Fibroblast of lung (primary cell): ENCODE measurements around the gene LRP8. TPM values are rescaled to one million over a fixed set of nuclear protein-coding genes. Genes with fewer than 3 reads are reported as not detected.

Experiments
- DNase-seq, 2 donors: peaks; one replicate each; pipeline versions ENCODE4 v3.0.0 to v3.0.0-alpha.2; 2010; ENCODE audit warnings: low read depth in 2 of 2
- H2AFZ ChIP-seq: 2 replicates; pipeline ENCODE4 v1.5.1; 2012; ENCODE audit warnings: low read length, control low read depth, inconsistent platforms
- H3K27ac ChIP-seq: 2 replicates; pipeline ENCODE4 v1.5.1; 2011; ENCODE audit warnings: low read length, control low read depth; ENCODE audit not compliant: insufficient read depth
- H3K27me3 ChIP-seq: 2 replicates; pipeline ENCODE4 v1.5.1; 2011; ENCODE audit warnings: mild to moderate bottlenecking, low read length; ENCODE audit not compliant: control insufficient read depth, insufficient read depth
- H3K36me3 ChIP-seq: 2 replicates; pipeline ENCODE4 v1.5.1; 2011; ENCODE audit warnings: low read length; ENCODE audit not compliant: control insufficient read depth, insufficient read depth
- H3K4me1 ChIP-seq: 2 replicates; pipeline ENCODE4 v1.5.1; 2011; ENCODE audit warnings: low read length; ENCODE audit not compliant: control insufficient read depth, insufficient read depth; ENCODE audit errors: extremely low read depth
- H3K4me2 ChIP-seq: 2 replicates; pipeline ENCODE4 v1.5.1; 2011; ENCODE audit warnings: low read length, control low read depth; ENCODE audit not compliant: insufficient read depth; ENCODE audit errors: extremely low read depth
- H3K4me3 ChIP-seq, 4 experiments: fragments of 200-600 bp in 1 of 4; sonication (generic) in 1 of 4; replicated peaks in 1 of 4; 2 replicates each; pipeline ENCODE4 v1.5.1; 2011 to 2016; ENCODE audit warnings: low read length in 4 of 4, low read depth in 3 of 4, mild to moderate bottlenecking in 3 of 4, control low read depth in 2 of 4, inconsistent platforms in 1 of 4, mixed read lengths in 1 of 4; ENCODE audit not compliant: insufficient read depth in 1 of 4; ENCODE audit errors: control extremely low read depth in 1 of 4
- H3K79me2 ChIP-seq: 2 replicates; pipeline ENCODE4 v1.5.1; 2012; ENCODE audit warnings: mild to moderate bottlenecking, low read length, inconsistent platforms; ENCODE audit not compliant: control insufficient read depth, insufficient read depth
- H3K9ac ChIP-seq: 2 replicates; pipeline ENCODE4 v1.5.1; 2011; ENCODE audit warnings: mild to moderate bottlenecking, low read length, control low read depth; ENCODE audit not compliant: insufficient read depth
- H3K9me3 ChIP-seq: 2 replicates; pipeline ENCODE4 v1.5.1; 2012; ENCODE audit warnings: low read depth, low read length; ENCODE audit not compliant: control insufficient read depth, insufficient read depth
- H4K20me1 ChIP-seq: 2 replicates; pipeline ENCODE4 v1.5.1; 2011; ENCODE audit warnings: low read length; ENCODE audit not compliant: control insufficient read depth, insufficient read depth; ENCODE audit errors: extremely low read depth
- CTCF ChIP-seq, 2 donors: IDR thresholded peaks in 1 of 2; conservative IDR thresholded peaks in 1 of 2; 1 replicate in 1 of 2; 2 replicates in 1 of 2; pipeline ENCODE4 v1.5.1; 2011 to 2012; ENCODE audit warnings: low read length in 2 of 2, control low read depth in 1 of 2, inconsistent platforms in 1 of 2, low read depth in 1 of 2, mild to moderate bottlenecking in 1 of 2
- EZH2 ChIP-seq: IDR thresholded peaks from 2 replicates; pipeline ENCODE4 v1.5.1; 2012; ENCODE audit warnings: low read length, control low read depth, mild to moderate bottlenecking; ENCODE audit errors: missing control alignments
- polyA plus RNA-seq, 2 donors: library from polyadenylated mRNA; depleted of rRNA in 1 of 2; stranded (reverse) in 1 of 2; unstranded in 1 of 2; fragments of >200 nt; gene quantifications; 2 replicates each; pipeline ENCODE4 v1.2.1, GENCODE V29; 2011 to 2012; ENCODE audit warnings: missing spikeins in 1 of 2
- total RNA-seq: library from RNA; depleted of rRNA; stranded (reverse); fragments of >200 nt; gene quantifications from 2 replicates; pipeline ENCODE4 v1.2.1, GENCODE V29; 2014

Gene LRP8
- total and polyA plus RNA-seq, 2 donors (not counting 1 experiment from before 2014, with no cell fraction given): 8.4 to 10.3 TPM

GRCh38 chr1:53295726-53296116 lies 32.1 kb downstream of the LRP8 start:
- H3K27ac ChIP-seq: no peak overlapping the region
- no peak overlapping the region for H3K9ac ChIP-seq
- no peak overlapping the region for H3K4me2 ChIP-seq
- H3K4me1 ChIP-seq: peaks cover 5% of the 10 kb centered on the region
- TF ChIP-seq EZH2: no peak
- no peak for TF ChIP-seq CTCF (conservative IDR thresholded peaks at IDR 0.05 in 1 of 2, IDR thresholded peaks at IDR 0.05 in 1 of 2; ENCODE audit: low read depth in 1 of 2, low read length in 2 of 2)
- DNase-seq: no peak
- no peaks in the 10 kb centered on the region for H3K79me2 ChIP-seq
- H3K27me3 ChIP-seq: no peaks in the 10 kb centered on the region
- no peaks in the 10 kb centered on the region for H3K9me3 ChIP-seq
- no peak overlapping the region for H3K4me3 ChIP-seq
- no peak overlapping the region for H2AFZ ChIP-seq
- H4K20me1 ChIP-seq: no peaks in the 10 kb centered on the region
- H3K36me3 ChIP-seq: no peaks in the 10 kb centered on the region

GRCh38 chr1:53295295-53295694 lies 32.6 kb downstream of the LRP8 start:
- H3K36me3 ChIP-seq: no peaks in the 10 kb centered on the region
- DNase-seq: no peak
- no peaks in the 10 kb centered on the region for H4K20me1 ChIP-seq
- H3K27me3 ChIP-seq: no peaks in the 10 kb centered on the region
- no peak overlapping the region for H3K4me3 ChIP-seq
- H3K9me3 ChIP-seq: no peaks in the 10 kb centered on the region
- peaks cover 5% of the 10 kb centered on the region for H3K4me1 ChIP-seq
- H3K27ac ChIP-seq: no peak overlapping the region
- no peak overlapping the region for H3K9ac ChIP-seq
- H3K4me2 ChIP-seq: no peak overlapping the region
- TF ChIP-seq EZH2 (no peak), CTCF (conservative IDR thresholded peaks at IDR 0.05 in 1 of 2, IDR thresholded peaks at IDR 0.05 in 1 of 2; ENCODE audit: low read depth in 1 of 2, low read length in 2 of 2) (no peak)
- no peaks in the 10 kb centered on the region for H3K79me2 ChIP-seq
- H2AFZ ChIP-seq: no peak overlapping the region

- DNase-seq: peak in 1 of 2 donors; percentile 84
- no peak overlapping the region for H3K4me2 ChIP-seq
- H4K20me1 ChIP-seq: no peaks in the 10 kb centered on the region
- H3K4me3 ChIP-seq: no peak overlapping the region
- H3K9ac ChIP-seq: no peak overlapping the region
- H3K27ac ChIP-seq: no peak overlapping the region
- H3K79me2 ChIP-seq: no peaks in the 10 kb centered on the region
- H3K27me3 ChIP-seq: no peaks in the 10 kb centered on the region
- TF ChIP-seq EZH2 (no peak), CTCF (conservative IDR thresholded peaks at IDR 0.05 in 1 of 2, IDR thresholded peaks at IDR 0.05 in 1 of 2; ENCODE audit: low read depth in 1 of 2, low read length in 2 of 2) (no peak)
- H3K4me1 ChIP-seq: peaks cover 5% of the 10 kb centered on the region
- H3K9me3 ChIP-seq: no peaks in the 10 kb centered on the region
- H2AFZ ChIP-seq: no peak overlapping the region
- no peaks in the 10 kb centered on the region for H3K36me3 ChIP-seq
These were observed 33.3 kb downstream of the LRP8 start for GRCh38 chr1:53294567-53294966.
